GM19452 (cell line): ENCODE results near the gene VMO1.

Experiments used
- ATAC-seq: cut with Tn5 transposase; IDR thresholded peaks from one replicate; pipeline ENCODE4 v1.9.1; 2021; ENCODE audit not compliant: unreplicated experiment

The VMO1 gene

GRCh38 chr17:4764595-4764994 is 21.6 kb downstream of the VMO1 start:
- ATAC-seq = no peak

GRCh38 chr17:4759776-4760236 is 26.4 kb downstream of the VMO1 start:
- no peak for ATAC-seq

GRCh38 chr17:4753392-4753791 is 32.8 kb downstream of the VMO1 start:
- no peak for ATAC-seq

GRCh38 chr17:4751932-4752331 is 34.2 kb downstream of the VMO1 start:
- ATAC-seq = no peak

GRCh38 chr17:4750606-4751005 is 35.6 kb downstream of the VMO1 start:
- no peak for ATAC-seq

GRCh38 chr17:4748686-4749085 is 37.5 kb downstream of the VMO1 start:
- no peak for ATAC-seq

- no peak for ATAC-seq
Observed at GRCh38 chr17:4747847-4748246, 38.3 kb downstream of the VMO1 start.

- no peak for ATAC-seq
Observed at GRCh38 chr17:4744999-4745969, 40.9 kb downstream of the VMO1 start.

GRCh38 chr17:4743898-4744297 is 42.3 kb downstream of the VMO1 start:
- no peak for ATAC-seq

- no peak for ATAC-seq
Observed at GRCh38 chr17:4743216-4743615, 42.9 kb downstream of the VMO1 start.

GRCh38 chr17:4742629-4743028 is 43.5 kb downstream of the VMO1 start:
- no peak for ATAC-seq

- no peak for ATAC-seq
Observed at GRCh38 chr17:4742133-4742532, 44.0 kb downstream of the VMO1 start.

GRCh38 chr17:4741544-4741943 is 44.6 kb downstream of the VMO1 start:
- ATAC-seq = no peak

- no peak for ATAC-seq
Observed at GRCh38 chr17:4740584-4740983, 45.6 kb downstream of the VMO1 start.

- ATAC-seq = no peak
Observed at GRCh38 chr17:4740025-4740351, 46.2 kb downstream of the VMO1 start.

- peak; percentile 51 for ATAC-seq
Observed at GRCh38 chr17:4739122-4740024, 46.8 kb downstream of the VMO1 start, which contains the start of the genes CXCL16 and ZMYND15. TSS of gene CXCL16 (minus strand) at chr17:4739928. CDS start at chr17:4739339, 589 bp downstream. TSS of gene ZMYND15 (plus strand) at chr17:4739833. CDS start at chr17:4740549, 716 bp downstream.

- ATAC-seq = no peak
Observed at GRCh38 chr17:4738136-4739121, 47.7 kb downstream of the VMO1 start.

- no peak for ATAC-seq
Observed at GRCh38 chr17:4735876-4736651, 50.1 kb downstream of the VMO1 start.
